Stimulated activated CD4-positive, alpha-beta T cell treated with anti-CD3 and anti-CD28 coated beads, TNF-alpha, amount 100 ng/mL, for 1 hour (primary cell): ENCODE data around the gene SLC27A2.

Experiments used
- DNase-seq, 3 donors: peaks; one replicate each; pipeline ENCODE4 v3.0.0-alpha.2; 2020; ENCODE audit warnings: low read depth in 3 of 3, low spot score in 1 of 3

Gene SLC27A2

GRCh38 chr15:50190166-50190570 is 8.2 kb downstream of the SLC27A2 start:
- DNase-seq, result no peak

- no peak for DNase-seq
Measured at GRCh38 chr15:50190723-50191122, 8.7 kb downstream of the SLC27A2 start.

- no peak for DNase-seq
Measured at GRCh38 chr15:50192164-50192563, 10.2 kb downstream of the SLC27A2 start.

- DNase-seq, result no peak
Measured at GRCh38 chr15:50192926-50193620, 11.1 kb downstream of the SLC27A2 start.

- DNase-seq, result no peak
Measured at GRCh38 chr15:50202003-50202402, 20.0 kb downstream of the SLC27A2 start.

GRCh38 chr15:50206020-50206419 is 24.0 kb downstream of the SLC27A2 start:
- DNase-seq, result no peak

GRCh38 chr15:50209809-50210208 is 27.8 kb downstream of the SLC27A2 start:
- no peak for DNase-seq

- DNase-seq, result no peak
Measured at GRCh38 chr15:50210462-50211157, 28.6 kb downstream of the SLC27A2 start.

GRCh38 chr15:50218291-50218690 is 36.3 kb downstream of the SLC27A2 start:
- no peak for DNase-seq

- no peak for DNase-seq
Measured at GRCh38 chr15:50218691-50219090, 36.7 kb downstream of the SLC27A2 start.

GRCh38 chr15:50219820-50220219 is 37.8 kb downstream of the SLC27A2 start:
- DNase-seq, result no peak

- DNase-seq, result no peak
Measured at GRCh38 chr15:50222181-50222580, 40.2 kb downstream of the SLC27A2 start.

- DNase-seq, result no peak
Measured at GRCh38 chr15:50224606-50225005, 42.6 kb downstream of the SLC27A2 start.

GRCh38 chr15:50225057-50225456 is 43.1 kb downstream of the SLC27A2 start:
- DNase-seq, result no peak

- DNase-seq, result no peak
Measured at GRCh38 chr15:50225938-50226337, 43.9 kb downstream of the SLC27A2 start.

- no peak for DNase-seq
Measured at GRCh38 chr15:50227076-50227475, 45.1 kb downstream of the SLC27A2 start.

- no peak for DNase-seq
Measured at GRCh38 chr15:50228866-50229265, 46.9 kb downstream of the SLC27A2 start.

GRCh38 chr15:50229336-50229735 is 47.3 kb downstream of the SLC27A2 start:
- no peak for DNase-seq

GRCh38 chr15:50231761-50232160 is 49.8 kb downstream of the SLC27A2 start:
- DNase-seq, result no peak

- no peak for DNase-seq
Measured at GRCh38 chr15:50232791-50233190, 50.8 kb downstream of the SLC27A2 start.

- DNase-seq, result no peak
Measured at GRCh38 chr15:50233192-50233736, 51.3 kb downstream of the SLC27A2 start.

GRCh38 chr15:50234764-50235163 is 52.8 kb downstream of the SLC27A2 start:
- DNase-seq, result no peak

- DNase-seq, result no peak
Measured at GRCh38 chr15:50235794-50236193, 53.8 kb downstream of the SLC27A2 start.
